ENCODE measurements around the gene MT4.

DNA sequence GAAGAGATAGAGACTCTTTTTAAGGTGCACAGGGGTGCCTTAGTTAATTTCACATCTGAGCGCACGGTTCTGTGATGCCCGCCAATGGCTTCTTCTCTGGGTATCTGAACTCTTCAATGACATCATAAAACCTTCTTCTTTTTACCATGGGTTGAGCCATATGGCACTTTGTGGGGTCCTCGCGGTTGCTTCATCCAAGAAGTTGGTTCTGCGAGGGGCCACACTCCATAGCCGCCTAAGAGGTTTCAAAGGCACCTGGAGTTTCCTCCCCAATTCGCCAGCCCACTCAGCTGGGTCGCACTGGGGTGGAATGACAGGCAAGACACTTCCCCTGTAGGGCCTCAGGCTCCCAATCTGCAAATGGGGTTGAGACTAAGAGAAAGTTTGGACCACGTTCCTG is 10.4 kb upstream of the MT4 start:
- TF ChIP-seq, protein P1, sequence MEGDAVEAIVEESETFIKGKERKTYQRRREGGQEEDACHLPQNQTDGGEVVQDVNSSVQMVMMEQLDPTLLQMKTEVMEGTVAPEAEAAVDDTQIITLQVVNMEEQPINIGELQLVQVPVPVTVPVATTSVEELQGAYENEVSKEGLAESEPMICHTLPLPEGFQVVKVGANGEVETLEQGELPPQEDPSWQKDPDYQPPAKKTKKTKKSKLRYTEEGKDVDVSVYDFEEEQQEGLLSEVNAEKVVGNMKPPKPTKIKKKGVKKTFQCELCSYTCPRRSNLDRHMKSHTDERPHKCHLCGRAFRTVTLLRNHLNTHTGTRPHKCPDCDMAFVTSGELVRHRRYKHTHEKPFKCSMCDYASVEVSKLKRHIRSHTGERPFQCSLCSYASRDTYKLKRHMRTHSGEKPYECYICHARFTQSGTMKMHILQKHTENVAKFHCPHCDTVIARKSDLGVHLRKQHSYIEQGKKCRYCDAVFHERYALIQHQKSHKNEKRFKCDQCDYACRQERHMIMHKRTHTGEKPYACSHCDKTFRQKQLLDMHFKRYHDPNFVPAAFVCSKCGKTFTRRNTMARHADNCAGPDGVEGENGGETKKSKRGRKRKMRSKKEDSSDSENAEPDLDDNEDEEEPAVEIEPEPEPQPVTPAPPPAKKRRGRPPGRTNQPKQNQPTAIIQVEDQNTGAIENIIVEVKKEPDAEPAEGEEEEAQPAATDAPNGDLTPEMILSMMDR (IDR thresholded peaks at IDR 0.05), result no peak
- no peak for TF ChIP-seq POLR2A (IDR thresholded peaks at IDR 0.05)
